IPS-18c (cell line): ENCODE results near the gene GLP2R.
"Not testable (repeated sequence)": the region's sequence is repeated elsewhere in the genome, so short reads cannot be mapped to it uniquely, and the experiment has no call there.

Experiments used
- H3K4me3 ChIP-seq: 2 replicates; pipeline ENCODE4 v1.7.0; 2013; ENCODE audit warnings: low read depth, mild to moderate bottlenecking, low read length, moderate library complexity; ENCODE audit not compliant: insufficient read depth
- H3K9me3 ChIP-seq: one replicate; pipeline ENCODE4 v1.6.1; 2013; ENCODE audit warnings: mild to moderate bottlenecking, low read length, moderate library complexity; ENCODE audit not compliant: control insufficient read depth, insufficient read depth

The GLP2R gene

GRCh38 chr17:9825641-9826150 is at the start of gene GLP2R:
Gene GLP2R (plus strand): TSS chr17:9825924. CDS start chr17:9826064, 140 bp downstream.
- no peaks in the 10 kb centered on the region for H3K9me3 ChIP-seq
- no peak within 1 kb of the TSS for H3K4me3 ChIP-seq

GRCh38 chr17:9776911-9777310 is 48.8 kb upstream of the GLP2R start:
- no peaks in the 10 kb centered on the region for H3K9me3 ChIP-seq
- no peak overlapping the region for H3K4me3 ChIP-seq

DNA sequence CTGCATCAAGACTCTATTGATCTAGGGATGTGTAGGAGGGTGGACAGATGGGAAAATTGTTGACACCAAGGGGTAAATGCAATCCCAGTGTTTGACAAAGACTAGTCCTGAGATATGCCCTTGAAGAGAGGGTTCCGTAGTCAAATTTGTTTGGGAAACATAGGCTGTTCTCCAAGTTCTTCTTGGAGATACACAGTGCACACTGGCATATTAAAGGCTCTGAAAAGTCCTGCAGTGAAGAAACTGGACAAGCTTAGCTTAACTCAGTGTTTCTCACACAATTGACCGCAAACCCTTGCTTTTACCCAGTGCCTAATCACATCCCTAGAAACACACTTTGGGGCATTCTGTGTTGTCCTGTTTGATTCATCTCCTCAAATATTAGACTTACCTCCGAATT is 45.2 kb upstream of the GLP2R start:
- no peak overlapping the region for H3K4me3 ChIP-seq
- no peaks in the 10 kb centered on the region for H3K9me3 ChIP-seq

DNA sequence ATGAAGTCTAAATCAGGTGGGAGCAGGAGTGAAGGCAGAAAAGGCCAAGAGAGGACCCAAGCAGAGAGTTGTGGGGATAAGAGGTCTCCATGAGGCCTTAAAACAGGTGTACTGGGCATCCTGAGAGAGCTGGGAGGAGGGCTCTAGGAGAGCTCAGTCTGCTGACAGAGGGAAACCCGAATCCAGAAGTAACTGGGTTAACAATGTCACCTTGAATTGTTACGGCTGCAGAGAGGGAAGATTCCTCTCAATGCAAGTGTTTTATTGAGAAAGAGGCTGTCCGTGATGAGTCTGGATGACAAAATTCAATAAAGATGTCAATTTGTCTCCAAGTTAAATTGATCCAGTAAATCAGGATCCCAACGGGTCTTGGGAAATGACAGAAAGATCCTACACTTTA is 42.7 kb upstream of the GLP2R start:
- H3K9me3 ChIP-seq: no peaks in the 10 kb centered on the region
- H3K4me3 ChIP-seq: no peak overlapping the region

DNA sequence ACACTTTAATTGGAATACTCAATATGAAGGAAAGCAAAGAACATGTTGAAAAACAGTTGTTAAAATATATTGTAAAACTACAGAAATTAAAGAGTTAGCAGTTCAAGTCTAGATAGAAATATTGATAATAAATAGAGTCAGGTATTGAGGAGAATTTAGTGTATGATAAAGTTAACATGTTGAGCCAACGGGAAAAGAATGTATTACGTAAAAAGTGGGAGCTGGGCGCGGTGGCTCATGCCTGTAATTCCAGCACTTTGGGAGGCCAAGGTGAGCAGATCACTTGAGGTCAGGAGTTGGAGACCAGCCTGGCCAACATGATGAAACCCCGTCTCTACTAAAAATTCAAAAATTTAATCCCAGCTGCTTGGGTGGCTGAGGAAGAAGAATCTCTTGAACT is 42.3 kb upstream of the GLP2R start:
- H3K4me3 ChIP-seq, H3K9me3 ChIP-seq: not testable (repeated sequence)

DNA sequence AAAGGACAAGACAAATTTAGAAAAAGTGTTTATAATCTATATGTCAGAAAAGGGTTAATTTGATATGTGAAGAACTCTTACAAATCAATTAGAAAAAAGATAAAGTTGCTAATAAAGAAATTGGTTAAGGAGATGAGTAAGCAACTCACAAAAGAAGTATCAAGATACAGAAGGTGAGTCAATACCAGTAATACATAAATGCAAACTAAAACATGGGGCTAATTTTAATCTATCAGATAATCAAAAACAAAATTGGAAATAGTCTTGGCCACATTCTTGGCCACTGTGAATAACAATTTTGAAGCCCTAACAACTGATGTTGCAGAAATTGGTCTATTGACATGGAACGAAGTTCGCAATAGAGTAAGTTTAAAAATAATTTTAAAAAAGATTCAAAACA is 41.2 kb upstream of the GLP2R start:
- H3K9me3 ChIP-seq: no peaks in the 10 kb centered on the region
- H3K4me3 ChIP-seq: no peak overlapping the region

DNA sequence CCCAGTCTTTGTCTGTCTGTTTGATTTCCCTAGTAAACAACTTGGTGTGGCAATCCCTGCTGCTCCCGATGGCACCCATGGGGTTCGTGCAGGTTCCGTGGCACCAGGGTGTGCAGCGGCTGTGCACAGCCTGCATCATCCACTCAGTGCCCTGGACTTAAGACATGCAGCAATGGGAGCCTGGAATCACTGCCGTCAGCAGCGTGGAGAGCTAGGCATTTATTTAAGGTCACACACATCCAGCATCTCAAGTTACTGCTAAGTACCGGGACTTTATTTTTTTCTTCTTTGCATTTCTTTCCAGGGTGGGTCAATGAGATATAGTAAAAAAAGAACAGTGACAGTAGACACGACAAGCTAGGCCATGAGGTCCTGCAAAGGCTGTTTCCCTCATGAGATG is 37.1 kb upstream of the GLP2R start:
- Histone ChIP-seq H3K4me3 (no peak overlapping the region), H3K9me3 (peaks cover 2% of the 10 kb centered on the region)

DNA sequence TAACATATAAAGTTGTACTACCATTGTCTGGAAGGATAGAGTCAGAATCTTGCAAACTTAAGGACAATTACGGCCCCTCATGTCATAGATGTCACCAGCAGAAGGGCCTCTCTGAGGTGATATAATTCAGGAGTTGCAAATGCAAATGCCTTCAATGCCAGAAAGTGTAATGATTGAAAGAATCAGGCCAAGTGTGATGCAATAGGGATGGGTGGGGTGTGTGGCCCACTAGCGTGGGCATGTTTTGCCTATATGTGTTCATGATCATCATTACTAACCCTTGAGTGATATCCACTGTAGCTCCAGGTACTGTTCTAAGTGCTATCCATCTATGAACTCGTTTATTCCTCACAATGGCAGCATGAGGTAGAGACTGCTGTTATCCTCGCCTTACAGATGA is 35.4 kb upstream of the GLP2R start:
- H3K4me3 ChIP-seq: no peak overlapping the region
- H3K9me3 ChIP-seq: peaks cover 2% of the 10 kb centered on the region

DNA sequence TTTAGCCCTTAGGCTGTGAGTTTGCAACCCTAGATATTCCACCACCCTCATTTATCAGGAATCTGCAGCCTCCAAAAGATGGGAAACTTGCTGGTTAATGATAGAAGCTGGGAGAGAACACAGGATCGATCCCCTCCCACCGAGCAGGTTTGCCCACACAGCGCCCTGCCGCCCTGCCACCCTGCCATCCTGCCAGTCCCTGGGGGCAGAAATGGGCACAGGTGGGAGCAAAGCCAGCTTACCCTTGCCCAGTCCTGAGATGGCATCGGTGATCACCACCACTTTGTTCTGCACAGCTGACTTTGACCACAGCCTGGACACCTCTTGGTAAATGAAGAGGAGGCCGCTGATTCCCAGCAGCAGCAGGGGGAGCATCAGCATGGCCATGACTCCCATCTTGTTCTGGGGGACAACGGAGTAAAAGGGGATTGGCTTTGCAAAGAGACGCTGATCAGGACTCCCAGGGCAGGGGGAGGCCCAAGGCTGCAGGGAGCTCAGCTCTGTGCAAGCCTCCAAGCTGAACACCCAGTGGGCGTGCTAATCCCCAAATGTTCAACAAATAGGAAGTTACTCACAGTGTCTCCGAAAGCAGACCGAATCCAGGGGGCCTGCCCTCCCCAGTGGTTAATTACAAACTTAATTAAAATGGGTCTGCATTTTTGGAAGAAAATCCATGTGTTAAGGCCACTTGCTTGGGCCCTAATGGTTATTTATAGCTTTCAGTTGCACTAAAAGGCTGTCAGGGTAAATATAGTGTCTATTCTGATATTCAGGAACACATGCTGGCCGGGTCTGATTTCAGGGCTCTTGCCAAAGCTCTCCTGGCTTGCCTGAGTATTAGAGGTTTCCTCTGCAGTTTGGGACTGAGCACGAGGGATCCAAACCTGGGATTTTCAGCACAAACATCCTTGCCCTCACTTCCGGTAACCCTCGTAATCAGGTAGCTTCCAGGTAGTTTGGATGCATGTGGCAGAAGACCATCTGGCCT is 34.5 kb upstream of the GLP2R start, which contains the start of gene DHRS7C:
DHRS7C (minus strand) TSS at position 704 of the 988 bp plus-strand sequence; CDS start at position 396, 308 bp downstream.
- Histone ChIP-seq H3K4me3 (no peak within 1 kb of the TSS), H3K9me3 (peaks cover 2% of the 10 kb centered on the region)

GRCh38 chr17:9792181-9792840 is 33.4 kb upstream of the GLP2R start:
- H3K4me3 ChIP-seq: no peak overlapping the region

GRCh38 chr17:9798008-9798407 is 27.7 kb upstream of the GLP2R start:
- Histone ChIP-seq H3K4me3 (no peak overlapping the region), H3K9me3 (no peaks in the 10 kb centered on the region)

More at GRCh38 chr17:9792181-9792840, 33.4 kb upstream of the GLP2R start:
- H3K9me3 ChIP-seq: peaks cover 2% of the 10 kb centered on the region

DNA sequence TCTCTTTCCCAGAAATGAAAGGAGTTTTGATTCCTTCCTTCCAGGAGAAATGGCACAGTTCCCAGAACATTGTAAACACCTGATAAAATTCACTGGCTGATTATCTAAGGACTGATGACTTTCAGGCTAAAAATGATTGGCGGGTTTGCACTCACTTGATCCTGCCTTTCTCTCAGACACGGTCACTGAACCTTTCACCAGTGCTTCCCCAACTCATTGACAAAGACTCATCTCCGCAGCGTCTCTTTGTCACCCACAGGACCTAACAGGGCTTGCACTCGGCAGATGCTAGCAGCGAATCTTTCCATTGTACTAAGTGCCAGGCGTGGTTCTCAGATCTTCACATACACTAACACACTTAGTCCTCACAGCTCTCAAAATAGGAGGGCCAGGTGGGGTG is 27.0 kb upstream of the GLP2R start:
- H3K9me3 ChIP-seq: no peaks in the 10 kb centered on the region
- H3K4me3 ChIP-seq: no peak overlapping the region

DNA sequence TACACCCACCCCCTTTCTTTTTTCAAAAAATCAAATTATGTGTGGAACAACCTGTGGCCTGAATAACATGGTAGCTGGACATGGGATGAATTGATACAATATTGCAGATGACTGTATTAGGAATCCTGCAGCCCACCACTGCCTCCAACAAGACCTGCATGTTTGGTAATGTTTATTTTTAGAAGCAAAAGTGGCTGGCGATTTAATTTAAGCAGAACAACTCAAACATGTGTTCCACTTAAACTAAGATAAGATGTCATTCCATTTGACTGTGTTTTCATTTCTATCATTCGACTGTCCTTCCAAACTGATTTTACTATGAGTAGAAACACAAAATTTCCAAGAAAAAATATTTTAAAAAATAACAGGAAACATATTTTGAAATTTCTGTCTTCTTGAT is 24.2 kb upstream of the GLP2R start:
- H3K9me3 ChIP-seq: no peaks in the 10 kb centered on the region
- H3K4me3 ChIP-seq: no peak overlapping the region

GRCh38 chr17:9802294-9802693 is 23.4 kb upstream of the GLP2R start:
- no peak overlapping the region for H3K4me3 ChIP-seq
- H3K9me3 ChIP-seq: no peaks in the 10 kb centered on the region

DNA sequence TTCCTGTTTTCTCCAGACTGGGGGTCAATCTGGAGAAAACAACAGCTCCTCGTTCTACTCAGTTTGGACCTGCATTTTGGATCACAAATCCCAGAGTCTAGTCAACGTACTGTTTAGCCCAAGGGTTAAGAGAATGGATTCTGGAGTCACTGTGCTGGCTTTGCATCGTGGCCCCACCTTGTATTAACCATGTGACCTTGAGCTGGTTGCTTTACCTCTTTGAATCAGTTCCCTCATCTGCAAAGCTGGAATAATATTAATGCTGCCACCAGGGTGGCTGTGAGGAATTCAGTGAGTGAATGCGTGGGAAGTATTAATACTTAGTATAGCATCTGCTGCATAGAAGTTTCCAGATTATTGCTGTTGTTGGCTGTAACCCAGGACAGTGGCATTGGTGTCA is 23.0 kb upstream of the GLP2R start:
- Histone ChIP-seq H3K4me3 (no peak overlapping the region), H3K9me3 (no peaks in the 10 kb centered on the region)

DNA sequence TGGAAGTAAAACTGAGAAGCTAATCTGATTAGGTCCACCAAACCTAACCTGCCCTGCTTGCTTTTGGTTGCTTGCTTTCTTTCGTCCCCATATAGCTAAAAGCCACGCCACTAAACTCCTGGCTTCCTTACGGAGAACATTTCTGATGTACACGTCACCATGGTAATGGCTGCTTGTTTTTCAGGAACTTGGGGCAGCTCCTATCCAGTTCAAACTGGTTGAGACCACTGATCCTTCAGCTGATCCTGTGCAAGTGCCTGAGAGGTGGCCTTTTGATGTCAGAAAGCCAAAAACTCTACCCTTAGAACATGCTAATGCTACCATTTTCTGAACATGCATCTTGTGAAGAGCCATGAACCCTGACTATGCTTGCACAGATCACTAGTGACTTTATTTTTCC is 20.0 kb upstream of the GLP2R start:
- Histone ChIP-seq H3K9me3 (no peaks in the 10 kb centered on the region), H3K4me3 (no peak overlapping the region)

GRCh38 chr17:9806699-9807098 is 19.0 kb upstream of the GLP2R start:
- H3K9me3 ChIP-seq: no peaks in the 10 kb centered on the region
- H3K4me3 ChIP-seq: no peak overlapping the region

DNA sequence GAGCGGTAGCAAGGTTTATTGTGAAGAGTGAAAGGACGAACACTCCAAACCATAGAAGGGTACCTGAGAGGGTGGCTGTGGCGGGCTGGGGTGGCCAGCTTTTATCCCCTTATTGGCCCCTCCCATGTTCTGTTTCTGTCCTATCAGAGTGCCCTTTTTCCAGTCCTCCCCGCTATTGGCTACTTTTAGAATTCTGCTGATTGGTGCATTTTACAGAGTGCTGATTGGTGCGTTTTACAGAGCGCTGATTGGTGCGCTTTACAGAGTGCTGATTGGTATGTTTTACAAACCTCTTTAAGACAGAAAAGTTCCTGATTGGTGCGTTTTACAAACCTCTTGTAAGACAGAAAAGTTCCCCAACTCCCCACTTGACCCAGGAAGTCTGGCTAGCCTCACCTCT is 16.3 kb upstream of the GLP2R start:
- no peaks in the 10 kb centered on the region for H3K9me3 ChIP-seq
- H3K4me3 ChIP-seq: no peak overlapping the region
